Activated CD4-positive, alpha-beta T cell treated with anti-CD3 and anti-CD28 coated beads, Interleukin-2, amount 50 U/mL, for 48 hours (primary cell): ENCODE measurements around the gene TPH1.
"Not testable (repeated sequence)": the region's sequence is repeated elsewhere in the genome, so short reads cannot be mapped to it uniquely, and the experiment has no call there.

Experiments used
- DNase-seq, 2 experiments: peaks; one replicate each; pipeline ENCODE4 v3.0.0-alpha.2; 2020

TPH1 gene

DNA sequence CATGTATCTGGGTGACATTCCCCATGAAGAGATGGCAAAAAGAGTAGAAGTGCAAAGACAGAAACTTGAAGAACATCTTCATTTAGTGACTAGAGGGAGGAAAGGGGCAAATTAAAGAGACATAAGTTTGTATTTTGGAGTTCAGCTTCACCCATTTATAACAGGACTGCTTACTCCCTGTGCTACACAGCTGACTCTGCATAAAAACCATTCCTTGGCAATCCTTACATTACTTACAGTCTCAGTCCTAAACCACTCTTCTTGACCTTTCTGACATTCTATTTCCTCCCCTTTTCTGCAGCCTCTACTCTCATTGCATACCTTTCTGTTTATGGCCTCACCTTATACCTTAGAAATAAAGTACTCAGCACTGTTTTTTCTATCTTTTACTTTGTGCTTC, 26.4 kb downstream of the TPH1 start:
- no peak for DNase-seq

DNA sequence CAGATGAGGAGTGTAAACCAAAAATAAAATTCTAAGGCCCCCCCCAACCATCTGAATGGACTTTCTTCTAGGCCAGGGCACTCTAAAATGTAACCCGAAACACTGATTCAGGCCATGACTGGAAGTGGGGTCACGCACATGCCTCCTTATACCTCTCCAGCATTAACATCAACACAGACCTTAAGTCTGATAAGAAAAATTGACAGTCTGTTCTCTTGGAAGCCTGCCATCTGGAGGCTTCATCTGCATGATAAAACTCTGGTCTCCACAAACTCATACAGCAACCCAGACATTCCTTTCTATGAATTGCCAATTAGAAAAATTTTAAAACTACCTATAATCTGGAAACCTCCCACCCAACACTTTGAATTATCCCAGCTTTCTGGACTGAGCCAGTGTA, 29.3 kb downstream of the TPH1 start:
- DNase-seq, result no peak

DNA sequence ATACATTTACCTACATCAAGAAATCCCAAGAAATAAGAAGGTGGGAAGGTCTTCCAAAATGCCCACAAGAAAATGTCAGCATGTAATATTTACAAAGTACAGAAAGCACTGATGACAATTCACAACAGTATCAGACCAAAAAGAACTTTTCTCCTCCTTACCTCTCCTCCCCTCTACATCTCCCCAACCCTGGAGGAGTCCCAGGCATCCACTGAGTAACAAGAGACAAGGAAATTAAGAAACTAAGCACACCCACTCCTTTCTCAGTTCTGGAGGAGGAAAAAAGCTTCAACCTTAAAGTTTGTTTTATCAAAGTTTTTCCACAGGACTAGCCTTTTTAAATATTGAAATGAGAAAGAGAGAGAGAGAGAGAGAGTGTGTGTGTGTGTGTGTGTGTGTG, 31.2 kb downstream of the TPH1 start:
- no peak for DNase-seq

DNA sequence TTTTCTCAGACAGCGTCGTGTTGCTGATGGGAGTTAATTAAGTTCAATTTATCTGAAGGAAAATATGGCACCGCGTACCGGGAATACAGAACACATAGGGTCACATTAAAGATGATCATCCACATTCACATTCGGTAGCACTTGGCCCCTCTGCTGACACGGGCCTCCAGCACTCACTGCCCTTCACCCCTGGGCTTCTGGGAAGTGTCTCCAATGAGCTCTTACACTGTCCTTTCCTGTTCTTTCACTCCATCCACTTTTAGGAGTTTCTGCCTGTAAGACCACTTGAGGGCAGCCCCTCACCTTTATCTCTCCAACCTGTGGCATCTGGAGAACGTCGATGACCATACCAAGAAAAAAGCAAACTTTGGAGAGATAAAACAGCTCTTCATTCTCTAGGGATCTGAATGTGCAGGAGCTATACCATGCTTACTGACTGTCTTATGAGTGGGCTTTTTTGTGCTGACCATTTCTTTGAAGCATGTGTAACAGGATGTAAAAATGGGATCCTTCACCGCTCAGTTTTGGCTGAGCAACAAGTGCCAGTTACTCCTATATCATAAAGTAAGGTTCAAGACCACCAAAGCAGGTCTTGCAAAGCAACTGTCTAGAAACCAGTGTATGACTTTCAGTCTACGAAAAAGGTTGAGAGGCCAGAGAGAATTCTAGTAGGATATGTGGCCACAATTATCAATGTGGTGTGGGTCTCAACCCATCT, 32.1 kb downstream of the TPH1 start:
- DNase-seq, result peak in 1 of 2 experiments; percentile 21

DNA sequence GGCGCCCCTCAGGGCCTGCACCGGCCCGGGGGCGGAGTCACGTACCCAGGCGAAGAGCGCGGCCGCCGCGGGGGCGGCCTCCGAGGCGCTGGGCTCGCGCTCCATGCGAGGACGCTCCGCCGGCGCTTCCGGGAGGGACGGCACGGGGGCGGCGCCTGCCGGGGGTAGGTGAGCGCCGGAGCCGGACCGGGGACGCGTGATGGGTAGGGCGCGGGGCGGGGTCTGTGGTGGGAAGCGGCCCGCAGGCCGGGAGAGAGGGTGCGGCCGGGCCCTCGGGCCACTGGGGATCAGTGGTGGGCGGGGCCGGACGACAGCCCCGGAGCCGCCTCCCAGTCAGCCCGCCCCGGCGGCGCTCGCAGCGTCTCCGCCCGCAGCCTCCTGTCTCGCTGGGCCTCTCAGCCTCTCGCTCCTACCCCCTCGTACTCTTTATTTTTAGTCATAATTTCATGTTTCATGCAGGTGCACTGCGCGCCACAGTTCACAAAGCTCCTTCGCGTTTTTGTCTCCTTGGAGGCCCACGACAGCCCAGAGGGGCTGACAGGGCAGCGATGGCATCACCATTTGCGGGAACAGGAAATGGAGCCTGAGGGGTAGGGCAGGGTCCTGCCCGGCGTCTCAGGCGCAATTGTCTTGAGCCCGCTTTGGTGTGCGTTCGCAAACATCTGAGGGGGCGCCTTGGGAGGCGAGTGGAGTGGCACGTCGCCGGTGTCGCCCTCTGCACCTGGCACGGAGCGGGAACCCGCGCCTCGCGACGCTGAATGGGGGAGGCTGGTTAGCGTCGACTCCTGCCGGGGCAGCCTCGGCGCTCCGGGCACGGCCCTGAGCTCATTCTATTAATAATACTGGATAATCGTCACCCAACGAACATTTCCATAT, 32.9 kb downstream of the TPH1 start, which contains the start of gene SERGEF:
TSS of gene SERGEF (minus strand) at position 142 of the 876 bp plus-strand sequence. CDS start at position 105, 37 bp downstream.
- DNase-seq, result peak; percentile 95

DNA sequence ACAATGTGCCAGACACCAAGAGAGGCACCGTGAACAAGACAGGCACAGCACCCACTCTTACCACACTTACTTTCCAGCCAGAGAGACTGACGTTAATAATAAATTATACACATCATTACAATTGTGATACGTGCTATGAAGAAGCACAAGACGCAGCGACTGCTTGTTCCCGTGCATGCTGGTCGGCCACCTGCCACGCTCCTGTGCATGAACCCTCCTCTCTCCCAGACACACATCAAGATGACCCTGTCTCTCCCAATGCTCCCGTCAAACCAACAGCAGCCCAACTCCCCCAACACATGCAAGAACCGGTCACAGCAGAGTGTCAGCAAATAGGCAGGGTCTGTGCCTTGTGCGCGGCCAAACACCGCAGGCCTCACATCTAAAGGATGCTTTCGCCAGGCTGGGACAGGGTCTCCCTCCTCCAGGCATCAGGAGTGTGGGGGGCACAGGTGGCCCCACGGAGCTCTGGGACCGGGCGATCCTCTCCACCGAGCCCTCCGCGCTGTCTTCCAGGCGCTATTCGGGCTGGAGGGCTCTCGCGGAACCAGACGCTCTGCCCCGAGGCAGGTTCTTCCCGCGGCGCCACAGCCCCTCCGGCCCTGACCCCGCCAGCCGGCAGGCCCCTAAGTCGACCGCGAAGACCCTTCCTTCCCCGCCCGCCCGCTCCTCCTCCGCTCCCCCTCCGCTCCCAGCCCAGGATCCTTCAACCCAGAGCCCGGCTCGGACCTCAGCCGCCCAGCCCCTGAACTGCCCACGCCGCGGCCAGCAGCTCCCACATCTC, 33.8 kb downstream of the TPH1 start:
- DNase-seq, result peak; percentile 18 to 21

DNA sequence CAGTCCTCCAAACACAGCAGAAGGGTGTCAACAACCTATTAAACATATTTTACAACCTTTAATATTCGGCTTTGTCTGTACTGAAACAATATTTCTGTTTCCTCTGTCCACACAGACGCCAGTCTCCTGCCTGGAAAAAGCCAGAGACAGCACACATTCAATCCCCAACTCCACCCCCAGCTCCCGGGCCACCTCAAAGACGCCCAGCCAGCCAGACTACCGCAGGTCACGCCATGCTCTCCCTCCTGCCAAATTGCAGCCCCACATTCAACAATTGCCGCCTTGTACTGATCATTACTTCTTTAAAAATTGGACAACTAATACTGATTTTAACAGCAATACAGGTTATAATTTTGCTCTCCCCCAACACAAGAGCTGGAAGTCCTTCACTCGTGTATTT, 34.4 kb downstream of the TPH1 start:
- DNase-seq, result no peak

DNA sequence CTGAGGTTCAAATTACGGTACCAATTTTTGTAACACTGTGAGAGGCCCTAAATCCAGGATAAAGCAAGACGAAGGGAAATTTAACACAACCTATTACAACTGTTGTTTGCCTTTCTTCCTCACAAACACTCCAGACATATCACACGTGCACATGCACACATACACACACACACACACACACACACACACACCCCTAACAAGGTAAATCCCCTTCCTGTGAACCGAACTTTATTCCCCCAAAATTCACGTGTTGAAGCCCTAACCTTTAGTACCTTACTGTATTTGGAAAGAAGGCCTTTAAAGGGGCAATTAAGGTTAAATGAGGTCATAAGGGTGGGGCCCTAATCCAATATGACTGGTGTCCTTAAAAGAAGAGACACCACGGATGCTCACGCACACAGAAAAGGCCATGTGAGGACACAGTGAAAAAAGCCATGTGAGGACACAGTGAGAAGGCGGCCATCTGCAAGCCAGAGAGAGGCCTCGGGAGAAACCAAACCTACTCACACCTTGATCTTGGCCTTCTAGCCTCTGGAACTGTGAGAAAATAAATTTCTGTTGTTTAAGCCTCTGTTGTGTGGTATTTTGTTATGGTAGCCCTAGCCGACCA, 35.0 kb downstream of the TPH1 start:
- no peak for DNase-seq

DNA sequence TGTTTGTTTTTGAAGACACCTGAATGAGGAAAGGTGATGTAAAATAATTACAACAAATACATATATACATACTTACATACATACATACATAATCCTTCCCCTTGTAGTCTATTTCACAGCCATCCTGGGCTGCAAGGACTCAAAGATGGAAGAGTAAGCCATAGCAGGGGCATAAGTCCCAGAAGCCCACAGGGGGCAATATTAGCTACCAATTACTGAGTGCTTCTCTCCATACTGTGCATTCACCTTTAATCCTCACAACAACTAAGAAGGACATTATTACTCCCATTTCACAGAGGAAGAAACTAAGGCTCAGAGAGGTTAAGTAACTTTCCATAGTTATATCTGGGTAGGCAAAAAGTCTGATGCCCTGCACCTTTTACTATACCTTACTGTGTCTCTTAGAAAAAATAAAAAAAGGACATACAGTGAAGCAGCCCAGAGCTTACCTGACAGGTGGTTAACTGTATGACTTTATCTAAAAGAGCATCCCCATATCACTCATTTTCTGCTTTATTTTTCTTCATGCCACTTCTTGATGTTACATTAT, 35.9 kb downstream of the TPH1 start:
- no peak for DNase-seq

DNA sequence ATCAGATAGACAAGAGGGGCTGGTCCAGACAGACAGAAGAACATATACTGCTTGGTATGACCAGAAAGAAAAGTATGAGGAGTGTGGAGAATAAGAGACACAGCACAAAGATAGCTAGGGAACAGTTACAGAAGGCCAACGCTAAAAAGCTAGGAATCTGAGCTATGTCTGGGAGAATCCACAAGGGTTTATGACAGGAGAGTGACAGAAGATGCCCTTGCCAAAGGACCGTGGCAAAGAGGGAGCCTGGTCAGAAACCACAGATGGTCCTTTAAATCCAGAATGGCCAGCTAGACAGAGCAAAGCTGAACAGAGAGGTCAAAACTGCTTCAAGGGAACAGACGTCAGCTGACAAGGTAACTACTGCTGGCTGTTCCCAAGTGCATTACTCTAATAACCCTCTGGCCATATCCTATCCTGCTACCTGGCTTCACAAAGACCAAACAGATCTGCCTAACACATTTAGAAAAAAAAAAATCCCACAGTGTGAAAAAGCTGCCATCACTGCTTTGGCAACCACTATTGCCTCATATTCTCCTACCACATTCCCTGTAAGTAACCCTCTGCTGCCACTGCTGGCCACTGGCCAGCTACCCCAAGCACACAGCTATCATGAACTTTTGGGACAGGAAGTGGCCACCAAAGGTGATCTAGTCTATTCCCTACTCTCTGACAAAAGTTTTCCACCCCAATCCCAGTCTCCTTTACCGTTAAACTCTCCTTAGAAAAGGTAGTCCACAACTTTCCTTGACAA, 40.5 kb downstream of the TPH1 start:
- DNase-seq, result no peak

DNA sequence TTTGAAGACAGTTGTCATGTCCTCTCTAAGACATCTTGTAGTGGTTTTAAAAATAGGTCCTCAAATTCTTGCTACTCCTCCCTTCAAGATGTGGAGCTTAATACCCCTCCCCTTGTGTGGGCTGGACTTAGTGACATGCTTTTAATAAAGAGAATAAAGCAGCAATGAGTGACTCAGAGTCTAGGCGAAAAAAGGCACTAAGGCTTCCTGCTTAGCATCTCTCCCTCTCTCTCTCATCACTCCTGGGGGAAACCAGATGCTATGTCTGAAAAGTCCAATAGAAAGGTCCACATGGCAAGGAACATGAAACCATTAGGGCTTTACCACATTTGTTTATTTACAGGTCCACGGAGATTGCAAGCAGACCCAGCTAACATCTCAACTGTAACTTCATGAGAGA, 44.9 kb downstream of the TPH1 start:
- no peak for DNase-seq

DNA sequence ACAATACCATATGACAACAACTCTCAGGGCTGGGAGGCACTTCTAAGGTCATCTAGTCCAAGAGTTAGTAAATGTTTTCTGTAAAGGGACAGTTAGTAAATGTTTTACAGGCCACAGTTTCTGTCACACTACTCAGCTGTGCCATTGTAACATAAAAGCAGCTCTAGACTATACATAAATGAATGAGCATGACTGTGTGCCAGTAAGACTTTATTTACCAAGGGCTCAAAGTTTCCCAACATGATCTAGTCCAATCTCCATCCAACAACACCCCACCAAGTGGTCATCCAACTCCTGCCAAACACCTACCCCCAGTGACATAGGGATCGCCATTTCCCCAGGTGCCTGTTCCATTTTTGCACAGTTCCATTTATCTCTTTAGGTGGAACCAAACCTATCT, 45.3 kb downstream of the TPH1 start:
- no peak for DNase-seq

DNA sequence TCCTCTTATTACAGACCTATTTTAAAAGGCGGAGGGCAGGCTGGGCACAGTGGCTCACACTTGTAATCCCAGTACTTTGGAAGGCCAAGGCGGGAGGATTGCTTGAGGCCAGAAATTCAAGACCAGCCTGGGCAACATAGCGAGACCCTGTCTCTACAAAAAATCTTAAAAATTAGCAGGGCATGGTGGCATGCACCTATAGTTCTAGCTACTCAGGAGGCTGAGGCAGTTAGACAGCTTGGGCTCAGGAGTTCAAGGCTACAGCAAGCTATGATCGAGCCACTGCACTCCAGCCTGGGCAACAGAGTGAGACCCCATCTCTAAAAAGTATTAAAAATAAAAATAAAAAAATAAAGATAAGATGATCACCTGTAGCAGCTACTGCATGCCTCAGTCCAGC, 45.9 kb downstream of the TPH1 start:
- DNase-seq, result not testable (repeated sequence)
